Dedifferentiated amniotic fluid mesenchymal stem cell (primary cell): ENCODE results near the gene PIGK.

Source experiments
- DNase-seq: peaks from one replicate; pipeline ENCODE4 v3.0.0-alpha.2; 2016; ENCODE audit errors: extremely low spot score

PIGK gene

DNA sequence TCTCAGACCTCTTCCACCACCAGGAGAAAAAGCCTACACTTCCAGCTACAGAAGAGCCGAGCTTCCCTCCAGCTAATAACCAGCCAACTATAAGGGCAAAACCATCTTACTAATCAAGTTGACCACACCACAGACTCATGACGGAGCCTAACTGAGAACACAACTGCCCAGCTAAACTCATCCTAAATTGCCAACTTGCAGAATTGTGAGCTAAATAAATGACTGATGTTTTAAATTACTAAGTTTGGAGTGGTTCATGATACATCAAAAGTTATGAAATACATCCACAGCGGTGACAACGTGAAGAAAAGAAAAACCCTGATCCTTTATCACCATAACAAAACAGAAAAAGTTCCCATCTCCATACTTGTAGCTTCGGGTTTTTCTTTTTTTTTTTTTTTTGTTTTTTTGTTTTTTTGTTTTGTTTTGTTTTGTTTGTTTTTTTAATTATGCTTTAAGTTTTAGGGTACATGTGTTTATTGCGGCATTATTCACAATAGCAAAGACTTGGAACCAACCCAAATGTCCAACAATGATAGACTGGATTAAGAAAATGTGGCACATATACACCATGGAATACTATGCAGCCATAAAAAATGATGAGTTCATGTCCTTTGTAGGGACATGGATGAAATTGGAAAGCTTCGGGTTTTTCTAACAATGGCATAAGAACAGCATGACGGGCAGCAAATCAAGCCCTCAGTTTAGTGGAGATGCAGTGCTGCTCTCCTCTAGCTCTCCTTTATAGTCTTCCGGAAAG, 122.6 kb downstream of the PIGK start:
- no peak for DNase-seq

GRCh38 chr1:77095236-77095635, 124.0 kb downstream of the PIGK start:
- DNase-seq: no peak

DNA sequence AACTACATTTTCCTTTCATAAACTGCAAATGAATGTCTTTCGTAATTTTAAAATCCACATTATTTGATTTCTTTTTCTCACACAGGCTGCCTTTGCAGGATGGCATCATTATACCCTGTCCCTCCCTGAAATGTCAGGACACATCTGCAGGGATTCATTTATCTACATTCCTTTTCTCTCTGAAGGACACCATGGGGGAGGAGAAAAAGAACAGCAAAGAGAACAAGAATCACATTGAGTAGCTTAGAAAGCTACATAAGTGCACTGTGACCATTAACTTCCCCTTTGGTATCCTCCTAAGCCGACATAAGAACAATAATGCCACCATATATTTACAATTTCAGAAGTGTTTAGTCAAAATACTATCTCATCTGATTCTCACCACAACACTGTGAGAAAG, 129.5 kb downstream of the PIGK start:
- DNase-seq: no peak

- no peak for DNase-seq
These were observed 134.1 kb downstream of the PIGK start for GRCh38 chr1:77085109-77085508.

DNA sequence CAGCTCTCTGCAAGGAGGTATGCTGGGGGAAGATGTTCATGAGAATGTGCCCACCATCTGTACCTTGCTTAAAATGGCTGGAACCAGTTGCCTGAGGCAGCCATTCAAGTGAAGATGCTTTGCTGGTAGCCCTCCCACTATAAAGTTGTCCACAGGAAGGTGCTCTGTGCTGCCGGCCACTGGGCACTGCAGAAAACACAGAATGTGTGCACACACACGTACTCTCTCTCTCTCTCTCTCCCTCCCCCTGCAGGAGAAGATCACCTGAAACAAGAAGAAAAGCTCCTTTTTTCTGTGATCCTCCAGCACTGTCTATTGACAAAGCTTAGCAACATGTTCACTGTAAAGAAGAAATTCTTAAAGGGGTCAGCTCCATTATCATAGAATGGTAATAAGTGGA, 134.8 kb downstream of the PIGK start:
- DNase-seq: no peak

DNA sequence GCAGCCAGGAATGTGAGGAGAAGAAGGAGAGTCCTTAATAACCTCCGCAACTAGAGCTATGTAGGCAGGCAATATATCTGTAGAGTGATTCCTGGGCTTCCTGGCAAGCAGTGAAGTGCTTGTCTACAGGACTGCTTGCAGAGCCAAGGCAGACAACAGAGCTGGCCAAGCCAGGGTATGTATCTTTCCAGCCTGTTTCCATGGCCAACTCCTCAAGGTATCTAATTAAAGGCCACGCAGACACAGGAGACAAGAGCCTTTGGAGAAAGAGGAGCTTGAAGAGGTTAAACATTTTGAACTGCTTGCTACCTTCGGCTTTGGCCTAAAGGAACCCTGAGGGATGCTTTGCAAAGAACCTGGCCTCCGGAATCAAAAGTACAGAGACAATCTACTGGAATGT, 137.4 kb downstream of the PIGK start:
- no peak for DNase-seq

GRCh38 chr1:77076759-77077158, 142.5 kb downstream of the PIGK start:
- no peak for DNase-seq

DNA sequence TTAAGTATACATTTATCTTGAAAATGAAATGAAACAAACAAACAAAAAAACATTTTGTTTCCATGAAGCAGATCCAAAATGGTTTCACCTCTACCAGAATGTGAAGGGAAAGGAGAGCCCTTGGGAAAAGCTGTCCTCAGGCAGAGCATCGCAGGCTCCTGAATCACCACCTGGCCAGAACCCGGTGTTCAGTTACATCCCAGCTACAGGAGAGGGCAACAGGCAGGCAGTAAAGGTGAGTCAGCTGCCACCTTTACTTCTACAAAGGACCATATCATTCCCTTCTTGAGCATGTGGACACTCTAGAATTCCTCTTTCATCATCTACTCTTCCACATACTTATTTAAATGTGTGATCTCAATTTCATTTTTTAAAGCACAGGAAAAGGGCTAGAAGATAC, 151.2 kb downstream of the PIGK start:
- DNase-seq: no peak

GRCh38 chr1:77065693-77066342, 153.4 kb downstream of the PIGK start:
- DNase-seq: no peak

DNA sequence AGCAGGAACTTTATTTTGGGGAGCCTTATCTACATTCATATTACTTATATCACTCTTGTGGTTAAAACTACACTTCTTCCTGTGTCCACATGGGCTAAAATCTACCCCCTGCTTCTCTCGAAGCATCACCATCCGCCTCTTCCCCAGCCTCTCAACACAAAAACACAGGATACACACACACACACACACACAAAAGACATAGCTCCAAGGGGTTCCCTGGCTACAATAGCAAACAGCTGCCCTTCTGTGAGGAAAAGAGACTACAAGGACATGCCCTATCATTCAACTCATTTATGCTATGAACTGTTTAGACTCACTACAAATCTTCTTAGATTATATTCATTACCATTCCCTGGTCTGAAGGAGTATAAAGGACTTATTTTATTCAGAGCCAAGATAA, 155.0 kb downstream of the PIGK start:
- DNase-seq: no peak

- no peak for DNase-seq
These were observed 156.1 kb downstream of the PIGK start for GRCh38 chr1:77063118-77063517.

DNA sequence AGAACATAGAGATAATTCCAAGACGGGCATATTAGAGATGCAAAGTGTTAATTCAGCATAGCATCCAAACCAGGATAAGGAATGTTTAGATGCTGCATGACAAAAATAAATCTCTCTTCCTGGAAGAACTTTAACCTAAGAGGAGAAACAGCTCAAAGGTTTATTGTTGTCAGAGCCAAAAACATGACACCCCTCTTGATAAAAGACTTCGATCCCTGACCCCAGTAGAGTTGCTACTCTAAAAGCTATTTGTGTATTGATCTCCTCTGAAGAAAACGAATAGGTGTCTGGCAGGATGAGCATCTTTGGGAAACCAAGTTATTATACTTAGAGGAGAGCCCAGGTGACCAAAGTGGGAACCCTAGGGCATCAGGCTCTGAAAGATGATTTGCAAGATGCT, 158.1 kb downstream of the PIGK start:
- no peak for DNase-seq

DNA sequence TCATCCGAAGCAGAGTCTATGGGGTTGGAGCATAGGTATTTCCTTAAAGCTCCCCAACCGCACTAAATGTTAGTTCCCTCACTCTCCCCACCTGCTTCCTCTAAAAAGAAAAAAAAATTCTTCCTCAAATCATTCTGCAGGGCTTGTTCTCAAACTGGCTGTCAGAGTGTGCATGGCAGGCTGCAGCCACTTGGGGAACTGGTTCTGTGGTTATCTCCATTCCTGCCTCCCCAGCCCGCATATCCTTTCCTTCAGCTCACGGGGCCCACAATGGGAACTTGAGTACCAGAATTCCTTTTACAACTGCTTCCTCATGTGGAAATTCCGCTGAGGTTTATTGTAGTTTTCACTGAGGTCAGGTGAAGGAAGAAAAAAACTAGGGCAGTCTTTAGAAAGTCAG, 159.2 kb downstream of the PIGK start:
- no peak for DNase-seq

- no peak for DNase-seq
These were observed 161.1 kb downstream of the PIGK start for GRCh38 chr1:77057994-77058585.

- DNase-seq: no peak
These were observed 162.7 kb downstream of the PIGK start for GRCh38 chr1:77056525-77056924.

DNA sequence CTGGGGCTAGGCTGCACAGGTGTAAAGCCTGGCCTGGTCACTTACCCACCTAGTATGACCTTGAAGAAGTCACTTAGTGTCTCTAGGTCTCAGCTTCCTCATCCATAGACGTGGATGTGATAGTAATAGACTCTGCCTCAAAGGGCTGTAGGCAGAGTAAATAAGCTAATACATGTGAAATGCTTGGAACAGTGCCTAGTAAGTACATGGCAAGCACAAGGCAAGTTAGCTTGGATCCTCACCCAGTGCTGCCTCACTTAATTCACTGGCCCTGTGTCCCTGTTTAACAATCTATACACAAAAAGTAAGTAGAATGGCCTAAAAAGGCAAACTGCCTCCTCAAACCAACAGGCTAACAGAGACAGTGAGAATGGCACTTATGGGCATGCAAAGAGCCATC, 167.8 kb downstream of the PIGK start:
- no peak for DNase-seq

DNA sequence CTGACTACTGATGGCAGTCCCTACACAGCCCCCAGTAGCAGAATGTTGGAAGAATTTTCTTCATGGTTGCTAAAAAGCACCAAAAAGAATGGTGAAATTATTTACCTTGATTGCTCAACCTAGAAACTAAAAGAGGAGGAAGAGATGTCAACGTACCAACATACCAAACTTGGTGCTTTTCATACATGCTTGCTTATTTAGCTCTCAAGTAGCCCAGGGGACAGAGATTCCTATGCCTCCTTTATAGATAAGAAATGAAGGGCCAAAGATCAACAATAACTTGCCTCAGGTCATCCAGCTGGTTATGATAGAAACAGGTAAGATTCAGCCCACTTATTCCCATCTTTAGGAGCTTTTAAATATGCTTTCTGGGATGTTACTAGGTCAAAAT, 170.6 kb downstream of the PIGK start:
- DNase-seq: no peak

DNA sequence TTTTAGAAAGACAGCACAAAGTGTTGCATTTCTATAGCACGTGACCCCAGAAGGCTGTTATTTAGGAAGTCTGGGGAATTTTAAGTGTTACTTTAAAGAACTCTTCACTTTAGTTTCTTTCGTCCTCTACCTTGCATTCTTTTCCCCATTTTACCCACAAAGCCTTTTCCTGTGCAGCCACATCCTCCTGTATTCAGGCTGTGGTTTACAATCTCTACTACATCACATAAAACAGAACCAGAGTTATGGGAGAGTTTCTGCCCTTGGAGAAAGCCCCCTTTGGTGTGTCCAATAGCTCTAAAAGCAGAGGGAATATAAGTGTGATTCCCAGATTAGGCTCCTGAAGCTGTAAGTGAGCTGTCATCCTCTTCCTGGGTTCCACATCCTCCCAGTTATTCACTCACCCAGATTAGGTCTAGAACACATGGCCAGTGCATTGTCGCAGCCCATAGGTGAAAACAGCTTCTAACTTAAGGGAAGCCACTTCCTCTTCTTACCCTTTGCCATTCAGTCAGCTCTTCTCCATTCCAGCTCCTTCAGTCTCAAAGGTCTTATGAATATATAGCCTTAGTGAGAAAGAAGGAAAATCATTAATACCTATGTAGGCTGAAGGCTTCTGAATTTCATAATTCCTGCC, 171.1 kb downstream of the PIGK start:
- DNase-seq: no peak

DNA sequence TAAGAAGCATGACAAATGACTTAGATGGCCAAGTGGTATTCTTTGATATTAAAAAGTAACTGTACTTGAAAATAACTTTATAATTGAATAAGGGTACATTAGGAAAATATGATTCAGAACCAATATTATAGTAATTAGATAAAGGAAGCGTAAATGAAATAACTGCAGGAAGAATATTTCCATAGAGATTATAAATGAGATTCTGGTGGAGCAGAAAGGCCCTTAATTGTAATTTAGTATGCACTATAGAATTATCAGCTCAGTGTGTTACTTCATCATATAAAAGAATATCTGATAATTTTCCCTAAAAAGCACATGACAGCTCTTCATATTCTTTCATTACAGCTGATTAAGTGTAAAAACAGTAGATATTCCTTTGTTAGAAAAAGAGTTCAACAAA, 171.7 kb downstream of the PIGK start:
- no peak for DNase-seq

DNA sequence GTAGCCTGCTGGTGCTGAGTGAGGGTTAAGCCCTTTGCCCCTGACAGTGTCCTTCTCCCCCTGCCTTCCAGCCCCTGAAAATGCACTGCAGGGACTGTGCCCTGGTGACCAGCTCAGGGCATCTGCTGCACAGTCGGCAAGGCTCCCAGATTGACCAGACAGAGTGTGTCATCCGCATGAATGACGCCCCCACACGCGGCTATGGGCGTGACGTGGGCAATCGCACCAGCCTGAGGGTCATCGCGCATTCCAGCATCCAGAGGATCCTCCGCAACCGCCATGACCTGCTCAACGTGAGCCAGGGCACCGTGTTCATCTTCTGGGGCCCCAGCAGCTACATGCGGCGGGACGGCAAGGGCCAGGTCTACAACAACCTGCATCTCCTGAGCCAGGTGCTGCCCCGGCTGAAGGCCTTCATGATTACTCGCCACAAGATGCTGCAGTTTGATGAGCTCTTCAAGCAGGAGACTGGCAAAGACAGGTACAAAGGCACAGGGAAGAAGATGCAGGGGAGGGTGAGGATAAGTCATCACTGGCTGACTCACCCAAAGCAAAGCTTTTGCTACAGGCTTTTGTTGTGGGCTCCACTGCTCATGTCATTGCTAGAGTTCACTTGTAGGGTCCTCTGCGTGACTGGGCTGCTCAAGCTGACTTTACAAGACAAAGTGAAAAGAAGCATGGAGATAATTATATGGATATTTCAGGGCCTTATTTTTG, 174.9 kb downstream of the PIGK start:
- no peak for DNase-seq

GRCh38 chr1:77040826-77041225, 178.4 kb downstream of the PIGK start:
- no peak for DNase-seq

- DNase-seq: peak; percentile 95
These were observed 179.5 kb downstream of the PIGK start for GRCh38 chr1:77039739-77040138.
